GM19455 (cell line): ENCODE results near the gene OR2G6.
"Not testable (repeated sequence)": the region's sequence is repeated elsewhere in the genome, so short reads cannot be mapped to it uniquely, and the experiment has no call there.

Experiments
- ATAC-seq: cut with Tn5 transposase; IDR thresholded peaks from one replicate; pipeline ENCODE4 v1.9.1; 2021; ENCODE audit not compliant: unreplicated experiment

The OR2G6 gene

GRCh38 chr1:248507773-248508172 lies at the start of gene OR2G6:
OR2G6 (plus strand) TSS chr1:248508073; CDS start chr1:248521647, 13,574 bp downstream.
- ATAC-seq = not testable (repeated sequence)

DNA sequence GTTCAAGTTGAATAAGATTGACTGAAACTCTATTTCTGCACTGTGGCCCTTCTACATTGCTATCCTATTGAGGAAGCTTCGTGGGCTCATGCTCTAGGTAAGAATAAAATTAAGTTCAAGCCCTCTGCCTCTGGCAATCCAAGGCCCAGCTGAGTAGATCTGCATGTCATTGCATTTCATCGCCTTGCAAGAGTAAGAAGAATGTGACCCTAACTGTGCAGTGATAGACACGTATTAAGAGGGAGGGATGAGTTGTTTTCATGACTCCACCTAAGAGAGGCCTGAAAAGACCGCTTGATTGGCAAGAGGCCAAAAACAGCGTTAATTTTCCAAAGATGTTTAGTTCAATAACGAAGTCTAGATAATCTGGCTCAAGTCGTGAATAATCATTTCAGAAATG lies 48.8 kb upstream of the OR2G6 start:
- not testable (repeated sequence) for ATAC-seq

DNA sequence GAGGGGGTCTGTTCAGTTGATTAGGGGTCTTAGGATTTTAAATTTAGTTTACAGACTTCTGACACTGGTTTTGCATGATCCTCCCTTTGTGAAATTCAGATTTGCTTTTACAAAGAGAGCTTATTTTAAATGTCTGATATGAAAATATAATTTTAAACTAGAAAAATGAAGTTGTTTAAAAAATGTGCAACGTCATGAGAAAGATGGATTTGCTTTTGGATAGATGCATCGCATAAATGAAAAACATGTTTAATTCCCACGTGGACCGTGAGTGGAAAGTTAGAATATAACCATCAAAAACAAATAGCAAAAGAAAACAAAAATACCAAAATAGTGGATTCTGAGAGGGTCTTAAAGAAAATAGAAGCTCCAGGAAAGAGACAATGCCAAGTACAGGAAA lies 36.7 kb upstream of the OR2G6 start:
- no peak for ATAC-seq

GRCh38 chr1:248472111-248472510 lies 35.8 kb upstream of the OR2G6 start:
- ATAC-seq = not testable (repeated sequence)

DNA sequence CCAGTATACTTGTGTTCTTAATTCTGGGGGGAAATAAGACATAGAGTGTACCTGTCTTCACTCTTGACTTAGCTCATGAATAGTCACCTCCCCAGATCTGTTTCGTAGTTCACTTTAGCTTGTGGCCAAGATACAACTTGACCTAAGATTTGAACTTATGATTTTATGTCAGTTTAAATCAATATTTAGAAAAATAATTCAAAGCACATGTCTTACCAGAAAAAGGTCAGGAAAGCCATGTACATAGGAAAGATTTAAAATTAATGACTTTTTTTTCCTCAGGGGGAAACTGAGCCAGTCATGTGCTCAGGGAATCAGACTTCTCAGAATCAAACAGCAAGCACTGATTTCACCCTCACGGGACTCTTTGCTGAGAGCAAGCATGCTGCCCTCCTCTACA lies 34.8 kb upstream of the OR2G6 start, which contains the start of gene OR2T3:
OR2T3 (plus strand) TSS at position 301 of the 400 bp plus-strand sequence; CDS start at position 301, 0 bp downstream.
- not testable (repeated sequence) for ATAC-seq

DNA sequence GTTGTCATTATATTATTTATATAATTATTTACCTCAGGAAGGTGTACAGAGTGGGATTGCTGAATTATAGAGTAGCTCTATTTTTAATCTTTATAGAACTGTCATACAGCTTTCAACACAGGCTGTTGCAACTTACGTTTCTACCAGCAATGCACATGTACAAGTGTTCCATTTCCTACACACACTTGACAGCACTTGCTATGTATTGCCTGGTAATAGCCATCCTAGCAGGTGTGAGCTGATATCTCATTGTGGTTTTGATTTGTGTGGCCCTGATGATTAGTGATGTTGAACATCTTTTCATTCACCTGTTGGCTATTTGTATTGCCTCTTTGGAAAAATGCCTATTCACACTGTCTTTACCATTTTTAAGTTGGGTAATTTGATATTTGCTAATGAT lies 32.2 kb upstream of the OR2G6 start:
- ATAC-seq = peak; percentile 76

- peak; percentile 65 for ATAC-seq
Observed at GRCh38 chr1:248481686-248482579, 25.9 kb upstream of the OR2G6 start.

- ATAC-seq = not testable (repeated sequence)
Observed at GRCh38 chr1:248488289-248488688, 19.6 kb upstream of the OR2G6 start, which contains the start of gene OR2T5. OR2T5 (plus strand) TSS chr1:248488589; CDS start chr1:248488589, 0 bp downstream.

DNA sequence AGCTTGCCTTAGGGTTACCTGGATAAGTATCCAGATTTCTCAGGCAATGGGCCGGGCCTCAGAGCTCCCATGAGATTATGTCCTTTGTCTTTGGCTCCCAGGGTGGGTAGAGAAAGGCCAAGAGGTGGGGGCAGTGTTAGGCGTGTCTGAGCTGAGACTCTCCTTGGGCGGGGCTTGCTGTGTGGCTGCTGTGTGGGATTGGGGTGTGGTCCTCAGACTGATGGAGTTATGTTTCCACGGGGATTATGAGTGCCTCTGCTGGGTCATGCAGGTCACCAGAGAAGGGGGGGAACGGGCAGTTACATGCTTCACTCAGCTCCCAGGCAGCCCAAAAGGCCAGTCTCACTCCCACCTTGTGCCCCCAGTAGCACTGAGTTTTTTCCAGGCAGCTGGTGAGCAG lies 11.2 kb upstream of the OR2G6 start:
- ATAC-seq = not testable (repeated sequence)

DNA sequence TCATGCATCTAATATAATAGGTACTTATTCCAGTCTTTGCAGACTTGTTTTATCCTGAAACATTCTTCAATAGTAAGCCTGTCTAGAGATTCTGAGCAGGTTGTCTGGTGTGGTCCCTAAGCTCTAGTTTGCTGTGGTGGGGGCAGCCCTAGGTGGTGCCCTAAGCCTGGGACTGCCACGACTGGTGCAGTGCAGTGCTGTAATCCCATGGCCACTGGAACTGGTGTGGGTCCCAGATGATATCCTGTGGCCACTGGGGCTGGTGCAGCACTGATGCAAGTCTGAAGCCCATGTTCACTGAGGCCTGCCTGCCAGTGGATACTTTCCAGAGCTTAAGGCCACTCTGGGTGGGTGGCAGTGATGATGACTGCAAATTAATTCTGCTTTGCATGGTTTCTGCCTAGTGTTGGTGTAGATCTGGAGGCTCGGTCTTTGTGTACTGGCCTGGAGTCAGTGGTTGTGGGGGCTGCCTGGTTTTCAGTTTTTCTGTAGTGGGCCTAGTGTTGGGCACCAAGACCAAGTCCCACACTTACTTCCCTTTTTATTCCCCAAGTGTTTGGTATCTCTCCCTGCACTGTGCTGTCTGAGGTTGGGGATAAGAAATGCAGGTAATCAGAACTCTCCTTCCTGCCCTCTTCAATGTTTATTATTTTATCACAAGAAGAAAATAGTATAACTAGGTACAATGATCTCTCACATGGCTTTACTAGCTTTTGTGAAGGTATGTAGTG lies 7.4 kb upstream of the OR2G6 start:
- not testable (repeated sequence) for ATAC-seq

DNA sequence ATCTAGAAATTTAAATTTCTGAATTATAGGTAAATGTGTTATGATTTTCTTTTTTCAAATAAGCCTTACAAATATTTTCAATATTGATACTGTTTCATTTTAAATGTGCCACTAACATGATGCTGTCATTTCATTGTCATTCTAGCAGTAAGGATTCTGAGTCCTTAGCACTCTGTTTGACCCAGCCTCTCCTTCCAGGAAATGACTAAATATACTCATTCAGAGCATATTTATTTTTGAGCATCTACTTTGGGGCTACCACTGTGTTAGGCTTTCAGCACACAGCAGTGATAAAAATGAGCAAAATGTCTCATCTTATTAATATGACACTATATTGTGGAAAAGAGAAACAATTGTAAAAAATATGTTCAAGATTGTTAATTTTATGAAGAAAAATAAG lies 2.3 kb downstream of the OR2G6 start:
- not testable (repeated sequence) for ATAC-seq

DNA sequence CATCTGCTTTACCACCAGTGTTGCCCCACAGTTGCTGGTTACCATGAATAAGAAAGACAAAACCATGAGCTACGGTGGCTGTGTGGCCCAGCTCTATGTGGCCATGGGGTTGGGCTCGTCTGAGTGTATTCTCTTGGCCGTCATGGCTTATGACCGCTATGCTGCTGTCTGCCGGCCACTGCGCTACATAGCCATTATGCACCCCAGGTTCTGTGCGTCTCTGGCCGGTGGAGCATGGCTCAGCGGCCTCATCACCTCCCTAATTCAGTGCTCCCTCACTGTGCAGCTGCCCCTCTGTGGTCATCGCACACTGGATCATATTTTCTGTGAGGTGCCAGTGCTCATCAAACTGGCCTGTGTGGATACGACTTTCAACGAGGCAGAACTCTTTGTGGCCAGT lies 14.0 kb downstream of the OR2G6 start:
- no peak for ATAC-seq

- ATAC-seq = not testable (repeated sequence)
Observed at GRCh38 chr1:248537449-248537848, 29.6 kb downstream of the OR2G6 start.

GRCh38 chr1:248547383-248547782 lies 39.5 kb downstream of the OR2G6 start:
- not testable (repeated sequence) for ATAC-seq

DNA sequence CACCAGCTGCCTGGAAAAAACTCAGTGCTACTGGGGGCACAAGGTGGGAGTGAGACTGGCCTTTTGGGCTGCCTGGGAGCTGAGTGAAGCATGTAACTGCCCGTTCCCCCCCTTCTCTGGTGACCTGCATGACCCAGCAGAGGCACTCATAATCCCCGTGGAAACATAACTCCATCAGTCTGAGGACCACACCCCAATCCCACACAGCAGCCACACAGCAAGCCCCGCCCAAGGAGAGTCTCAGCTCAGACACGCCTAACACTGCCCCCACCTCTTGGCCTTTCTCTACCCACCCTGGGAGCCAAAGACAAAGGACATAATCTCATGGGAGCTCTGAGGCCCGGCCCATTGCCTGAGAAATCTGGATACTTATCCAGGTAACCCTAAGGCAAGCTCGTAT lies 43.2 kb downstream of the OR2G6 start:
- not testable (repeated sequence) for ATAC-seq

GRCh38 chr1:248562672-248563071 lies 54.8 kb downstream of the OR2G6 start, which contains the start of gene OR2T29:
OR2T29 (minus strand) TSS chr1:248562772; CDS start chr1:248559491, 3,281 bp downstream.
- ATAC-seq = not testable (repeated sequence)

- ATAC-seq = peak; percentile 62
Observed at GRCh38 chr1:248565530-248566373, 57.9 kb downstream of the OR2G6 start.

- ATAC-seq = not testable (repeated sequence)
Observed at GRCh38 chr1:248569049-248569448, 61.2 kb downstream of the OR2G6 start.

- not testable (repeated sequence) for ATAC-seq
Observed at GRCh38 chr1:248570811-248571210, 62.9 kb downstream of the OR2G6 start.

DNA sequence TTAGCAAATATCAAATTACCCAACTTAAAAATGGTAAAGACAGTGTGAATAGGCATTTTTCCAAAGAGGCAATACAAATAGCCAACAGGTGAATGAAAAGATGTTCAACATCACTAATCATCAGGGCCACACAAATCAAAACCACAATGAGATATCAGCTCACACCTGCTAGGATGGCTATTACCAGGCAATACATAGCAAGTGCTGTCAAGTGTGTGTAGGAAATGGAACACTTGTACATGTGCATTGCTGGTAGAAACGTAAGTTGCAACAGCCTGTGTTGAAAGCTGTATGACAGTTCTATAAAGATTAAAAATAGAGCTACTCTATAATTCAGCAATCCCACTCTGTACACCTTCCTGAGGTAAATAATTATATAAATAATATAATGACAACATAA lies 64.2 kb downstream of the OR2G6 start:
- ATAC-seq = peak; percentile 90
